ENCODE data around the gene SCT. TPM values are rescaled to one million over a fixed set of nuclear protein-coding genes. Genes with fewer than 3 reads are reported as not detected.

SCT gene
- total RNA-seq, 1 donor from 2014 or later, result not detected

GRCh38 chr11:628056-628455 lies 1.1 kb upstream of the SCT start:
- DNase-seq, result peak; percentile 42
- Histone ChIP-seq H3K9me3 (no peaks in the 10 kb centered on the region), H3K4me3 (no peak overlapping the region), H3K4me1 (no peaks in the 10 kb centered on the region), H3K27me3 (ENCODE audit: low read depth) (peaks cover 22% of the 10 kb centered on the region), H3K27ac (no peak overlapping the region), H3K36me3 (no peaks in the 10 kb centered on the region)
- ATAC-seq, result no peak
- intact Hi-C loops (cut with DNase I), result no loop called here
- no peak for TF ChIP-seq CTCF (IDR thresholded peaks at IDR 0.05)

- no peak for TF ChIP-seq CTCF (IDR thresholded peaks at IDR 0.05)
- Histone ChIP-seq H3K27ac (no peak overlapping the region), H3K4me3 (no peak overlapping the region), H3K9me3 (no peaks in the 10 kb centered on the region), H3K4me1 (no peaks in the 10 kb centered on the region), H3K36me3 (no peaks in the 10 kb centered on the region), H3K27me3 (ENCODE audit: low read depth) (peaks cover 22% of the 10 kb centered on the region)
- DNase-seq (no peak), ATAC-seq (no peak)
- intact Hi-C loops (cut with DNase I), result no loop called here
These were observed 261 bp upstream of the SCT start for GRCh38 chr11:627308-627576.

- Histone ChIP-seq H3K4me1 (no peaks in the 10 kb centered on the region), H3K36me3 (no peaks in the 10 kb centered on the region), H3K9me3 (no peaks in the 10 kb centered on the region), H3K4me3 (no peak overlapping the region), H3K27ac (no peak overlapping the region), H3K27me3 (ENCODE audit: low read depth) (peaks cover 22% of the 10 kb centered on the region)
- no peak for TF ChIP-seq CTCF (IDR thresholded peaks at IDR 0.05)
- ATAC-seq (no peak), DNase-seq (no peak)
- intact Hi-C loops (cut with DNase I), result no loop called here
These were observed 1.2 kb downstream of the SCT start for GRCh38 chr11:625636-626268.

GRCh38 chr11:624705-625635 lies 2.0 kb downstream of the SCT start, which contains the start of gene CDHR5:
CDHR5 (minus strand) TSS chr11:624955; CDS start chr11:624902, 53 bp downstream.
- Histone ChIP-seq H3K27me3 (ENCODE audit: low read depth) (peaks cover 22% of the 10 kb centered on the region), H3K27ac (no peak within 1 kb of the TSS), H3K4me3 (no peak within 1 kb of the TSS), H3K36me3 (no peaks in the 10 kb centered on the region), H3K9me3 (no peaks in the 10 kb centered on the region), H3K4me1 (no peaks in the 10 kb centered on the region)
- ATAC-seq (no peak), DNase-seq (peak; percentile 36)
- intact Hi-C loops (cut with DNase I), result no loop called here
- no peak for TF ChIP-seq CTCF (IDR thresholded peaks at IDR 0.05)

GRCh38 chr11:623999-624704 lies 2.8 kb downstream of the SCT start:
- no peaks in the 10 kb centered on the region for H3K9me3 ChIP-seq
- no peak overlapping the region for H3K4me3 ChIP-seq

More at GRCh38 chr11:623999-624704, 2.8 kb downstream of the SCT start:
- DNase-seq (no peak), ATAC-seq (no peak)
- no peak overlapping the region for H3K27ac ChIP-seq
- H3K27me3 ChIP-seq (ENCODE audit: low read depth), result peaks cover 22% of the 10 kb centered on the region
- no peaks in the 10 kb centered on the region for H3K4me1 ChIP-seq
- intact Hi-C loops (cut with DNase I), result no loop called here
- H3K36me3 ChIP-seq, result no peaks in the 10 kb centered on the region
- TF ChIP-seq CTCF (IDR thresholded peaks at IDR 0.05), result no peak

Measured in lower lobe of right lung (tissue), 2 donors.